ENCODE data around the gene EMC6.
"Not testable (repeated sequence)": the region's sequence is repeated elsewhere in the genome, so short reads cannot be mapped to it uniquely, and the experiment has no call there.

EMC6 gene

DNA sequence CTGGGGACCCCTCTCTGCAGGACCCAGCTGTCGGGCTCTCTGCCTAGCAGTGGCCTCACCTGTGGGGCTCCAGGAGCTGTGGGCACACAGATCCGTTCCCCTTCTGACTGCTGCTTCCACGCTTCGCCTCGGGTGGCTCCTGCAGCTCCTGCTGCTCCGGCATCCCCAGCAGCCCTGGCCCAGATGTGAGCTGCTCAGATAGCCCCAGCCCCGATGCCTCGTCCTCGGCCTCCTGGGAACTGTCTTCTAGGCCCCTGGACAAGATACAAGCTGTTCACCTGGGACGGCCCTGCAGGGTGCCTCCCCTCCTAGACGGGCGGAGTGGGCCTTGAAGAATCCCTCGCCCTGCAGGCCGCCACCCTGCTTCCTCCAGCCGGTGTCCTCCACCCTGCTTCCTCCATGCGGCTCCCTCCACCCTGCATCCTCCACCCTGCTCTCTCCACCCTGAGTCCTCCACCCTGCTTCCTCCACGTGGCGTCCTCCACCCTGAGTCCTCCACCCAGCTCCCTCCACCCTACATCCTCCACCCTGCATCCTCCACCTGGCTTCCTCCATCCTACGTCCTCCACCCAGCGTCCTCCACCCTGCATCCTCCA is 11.0 kb downstream of the EMC6 start:
- no peak for DNase-seq (ENCODE audit: low read depth in 2 of 2, low spot score in 1 of 2)

DNA sequence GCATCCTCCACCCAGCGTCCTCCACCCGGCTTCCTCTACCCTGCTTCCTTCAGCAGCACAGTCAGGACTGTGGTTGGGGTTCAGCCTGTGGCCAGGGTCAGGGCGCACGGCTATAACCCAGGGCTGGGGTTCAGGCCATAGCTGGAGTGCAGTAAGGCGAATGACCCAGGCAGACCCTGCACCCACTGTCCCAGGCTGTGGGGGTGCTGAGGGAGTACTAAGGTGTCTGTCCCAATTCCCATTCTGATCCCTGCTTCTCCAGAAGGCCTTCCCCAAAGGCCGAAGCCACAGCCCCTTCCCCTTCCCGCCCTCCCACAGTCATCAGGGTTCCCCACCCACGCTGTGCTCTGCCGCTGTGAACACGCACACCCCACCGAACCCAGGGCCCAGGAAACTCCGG is 12.4 kb downstream of the EMC6 start:
- no peak for DNase-seq (ENCODE audit: low read depth in 2 of 2, low spot score in 1 of 2)

DNA sequence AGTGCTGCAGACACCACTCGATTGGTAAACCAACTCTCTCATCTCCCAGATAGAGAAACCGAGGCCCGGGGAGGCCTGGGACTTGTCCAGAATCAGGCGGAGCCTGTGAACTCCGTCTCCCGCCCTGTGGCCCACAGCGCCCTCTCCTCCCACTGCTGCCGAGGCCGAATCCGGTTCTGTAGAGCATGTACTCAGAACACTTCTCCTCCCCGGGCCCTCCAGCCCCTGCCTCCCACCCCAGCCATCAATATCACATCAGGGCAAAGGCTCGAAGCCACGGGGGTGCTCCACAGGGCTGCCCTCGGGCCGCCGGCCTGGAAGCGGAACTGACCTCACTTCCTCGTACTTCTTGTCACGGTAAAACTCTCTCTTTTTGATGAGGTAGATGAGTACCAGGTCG is 13.0 kb downstream of the EMC6 start:
- no peak for DNase-seq (ENCODE audit: low read depth in 2 of 2, low spot score in 1 of 2)

DNA sequence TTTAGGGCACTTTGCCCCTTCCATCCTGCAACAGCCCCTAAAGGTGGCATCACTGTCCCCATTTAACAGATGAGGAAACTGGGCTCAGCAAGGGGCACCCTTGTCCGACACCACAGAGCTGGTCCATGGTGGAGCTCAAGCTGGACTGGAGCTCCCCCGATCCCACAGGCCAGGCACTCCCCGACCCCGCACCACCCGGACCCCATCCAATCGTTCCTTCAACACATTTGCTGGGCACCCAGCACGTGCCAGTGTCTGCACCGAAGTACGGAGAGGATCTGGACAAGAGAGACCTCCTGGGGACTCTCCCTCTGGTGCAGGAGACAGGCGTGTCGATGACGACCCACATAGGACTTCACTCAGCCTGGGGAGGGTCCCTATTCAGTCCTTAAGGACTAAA is 13.4 kb downstream of the EMC6 start:
- DNase-seq (ENCODE audit: low read depth in 2 of 2, low spot score in 1 of 2), result no peak

DNA sequence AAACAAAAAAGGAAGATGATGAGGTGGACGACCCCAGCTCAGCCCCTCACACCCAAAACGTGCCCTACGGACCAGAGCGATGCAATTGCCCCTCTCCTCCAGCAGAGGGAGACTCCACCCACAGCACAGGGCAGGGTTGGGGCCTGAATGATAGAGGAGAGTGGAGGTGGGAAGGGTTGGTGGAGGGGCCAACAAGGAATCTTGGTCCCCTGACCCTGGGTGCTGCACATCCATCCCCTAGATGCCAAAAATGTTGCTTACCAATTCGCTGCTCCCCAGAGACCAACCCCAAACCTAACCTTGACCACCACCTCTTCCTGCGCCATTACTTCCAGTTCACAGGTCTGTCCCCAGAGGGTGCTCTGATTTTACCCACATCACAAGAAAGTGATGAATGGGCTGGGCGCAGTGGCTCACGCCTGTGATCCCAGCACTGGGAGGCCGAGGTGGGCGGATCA is 14.5 kb downstream of the EMC6 start:
- peak in 1 of 2 donors; percentile 44 for DNase-seq (ENCODE audit: low read depth in 2 of 2, low spot score in 1 of 2)

DNA sequence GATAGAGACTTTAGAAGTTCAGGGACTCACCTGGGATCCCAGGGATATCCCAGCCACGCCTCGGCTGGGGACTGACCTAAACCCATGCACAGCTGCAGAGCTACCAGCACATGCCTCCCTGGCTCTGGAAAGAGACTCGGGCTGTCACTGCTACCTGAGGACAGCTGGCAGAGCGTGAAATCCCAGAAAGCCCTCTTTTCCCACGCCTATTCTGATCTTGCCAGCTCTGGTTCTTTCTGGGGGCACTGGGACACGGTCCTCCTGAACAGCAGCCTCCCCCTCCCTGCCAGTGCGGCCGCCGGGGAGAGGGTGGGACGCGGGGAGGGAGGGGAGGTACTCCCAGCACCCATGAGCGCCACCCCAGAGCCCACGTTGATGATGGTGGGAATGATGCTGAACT is 16.6 kb downstream of the EMC6 start:
- no peak for DNase-seq (ENCODE audit: low read depth in 2 of 2, low spot score in 1 of 2)

DNA sequence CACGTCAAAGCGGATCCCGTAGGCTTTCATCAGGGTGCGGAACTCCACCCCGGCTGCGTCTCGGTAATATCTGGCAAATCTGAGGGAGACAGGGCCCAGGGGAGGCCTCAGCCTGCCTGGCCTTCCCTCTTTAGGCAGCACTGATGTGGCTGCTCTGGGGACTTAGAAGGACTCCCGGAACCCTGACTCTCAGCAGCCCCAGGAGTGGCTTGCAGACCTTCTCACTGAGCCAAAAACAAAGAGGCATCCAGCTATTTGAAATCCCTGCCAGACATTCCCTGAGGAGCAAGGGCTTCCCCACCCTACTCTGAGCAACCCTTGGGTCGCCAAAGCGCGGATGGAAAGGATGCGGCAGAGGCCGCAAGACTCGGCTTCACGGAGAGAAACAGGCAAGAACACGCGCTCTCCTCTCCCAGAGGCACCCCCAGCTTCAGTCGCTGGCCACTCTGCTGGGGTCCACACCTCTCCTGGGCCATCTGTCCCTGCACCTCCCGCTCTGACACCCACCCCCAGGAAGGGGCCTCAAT is 19.5 kb downstream of the EMC6 start:
- no peak for DNase-seq (ENCODE audit: low read depth in 2 of 2, low spot score in 1 of 2)

DNA sequence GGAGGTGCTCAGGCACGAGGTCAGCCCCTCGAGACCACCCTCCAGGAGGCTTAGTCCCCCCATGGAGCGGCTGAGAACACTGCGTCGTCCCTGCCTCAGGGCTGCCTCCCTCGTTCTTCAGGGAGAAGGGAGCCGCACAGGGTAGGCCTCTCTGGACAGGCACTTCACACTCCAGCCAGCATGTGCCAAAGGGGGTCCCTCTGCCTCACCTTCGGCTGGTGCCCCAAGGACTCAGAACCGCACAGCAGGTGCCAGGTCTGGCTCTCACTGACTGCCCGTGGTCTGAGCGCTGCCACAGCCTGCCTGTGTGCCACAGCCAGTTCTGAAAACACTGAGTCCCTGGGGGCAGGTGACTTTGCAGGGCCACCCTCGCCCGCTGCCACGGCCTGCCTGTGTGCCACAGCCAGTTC is 20.2 kb downstream of the EMC6 start:
- DNase-seq (ENCODE audit: low read depth in 2 of 2, low spot score in 1 of 2), result no peak

DNA sequence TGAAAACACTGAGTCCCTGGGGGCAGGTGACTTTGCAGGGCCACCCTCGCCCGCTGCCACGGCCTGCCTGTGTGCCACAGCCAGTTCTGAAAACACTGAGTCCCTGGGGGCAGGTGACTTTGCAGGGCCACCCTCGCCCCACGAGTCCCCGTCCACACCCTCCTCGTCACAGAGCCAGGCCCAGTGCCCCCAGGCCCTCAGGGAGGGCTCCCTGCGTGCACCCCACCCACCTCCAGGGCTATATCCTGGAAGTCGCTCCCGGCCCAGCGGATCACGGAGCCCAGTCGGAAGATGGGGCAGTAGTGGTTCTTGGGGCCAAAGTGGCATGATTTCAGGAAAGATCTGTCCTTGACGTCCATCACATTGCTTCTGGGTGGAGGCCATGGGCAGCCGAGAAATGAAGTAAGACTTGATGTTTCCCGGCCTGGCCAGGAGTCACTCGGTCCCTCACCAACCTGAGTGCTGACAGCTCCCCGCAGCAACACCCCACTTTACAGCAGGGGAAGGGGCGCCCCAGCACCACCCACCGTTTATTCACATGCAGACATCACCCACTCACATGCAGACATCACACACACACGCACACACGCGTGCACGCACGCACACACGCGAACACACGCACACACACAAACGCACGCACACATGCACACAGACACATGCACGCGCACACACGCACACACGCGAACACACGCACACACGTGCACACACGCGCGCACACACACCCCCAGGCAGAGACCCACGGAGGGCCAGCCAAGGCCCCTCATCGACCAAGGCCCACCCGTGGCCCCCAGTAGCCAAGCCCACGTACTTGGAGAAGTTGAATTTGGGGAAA is 20.9 kb downstream of the EMC6 start:
- DNase-seq (ENCODE audit: low read depth in 2 of 2, low spot score in 1 of 2), result no peak

DNA sequence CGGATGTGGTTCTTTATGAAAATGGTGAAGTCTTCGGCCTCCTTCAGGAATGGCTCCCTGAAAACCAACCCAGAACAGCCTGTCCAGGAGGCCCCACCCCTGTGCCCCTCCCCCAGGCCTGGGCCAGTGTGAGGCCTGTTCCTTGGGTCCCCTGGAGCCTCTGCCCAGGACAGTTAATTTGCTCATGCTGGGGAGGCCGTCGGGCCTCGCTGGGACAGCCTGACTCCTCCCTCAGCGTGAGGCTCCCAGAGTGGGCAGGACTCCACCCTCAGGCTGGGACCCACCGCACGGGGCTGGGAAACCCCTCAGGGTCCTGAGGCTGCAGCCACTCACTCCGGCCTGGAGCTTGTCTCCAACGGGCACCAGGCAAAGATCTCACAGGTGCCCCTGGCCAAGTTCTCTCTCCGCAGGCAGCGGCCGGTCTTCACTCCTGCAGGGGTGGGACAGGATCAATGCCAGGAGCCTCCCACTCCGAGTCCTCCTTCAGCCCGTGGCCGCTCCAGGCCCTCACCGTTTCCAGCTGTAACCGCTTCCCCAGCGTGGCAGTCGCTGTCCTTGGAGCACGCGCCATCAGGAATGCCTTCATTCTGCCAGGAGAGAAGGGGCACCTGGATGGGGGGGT is 21.6 kb downstream of the EMC6 start:
- DNase-seq (ENCODE audit: low read depth in 2 of 2, low spot score in 1 of 2), result no peak

DNA sequence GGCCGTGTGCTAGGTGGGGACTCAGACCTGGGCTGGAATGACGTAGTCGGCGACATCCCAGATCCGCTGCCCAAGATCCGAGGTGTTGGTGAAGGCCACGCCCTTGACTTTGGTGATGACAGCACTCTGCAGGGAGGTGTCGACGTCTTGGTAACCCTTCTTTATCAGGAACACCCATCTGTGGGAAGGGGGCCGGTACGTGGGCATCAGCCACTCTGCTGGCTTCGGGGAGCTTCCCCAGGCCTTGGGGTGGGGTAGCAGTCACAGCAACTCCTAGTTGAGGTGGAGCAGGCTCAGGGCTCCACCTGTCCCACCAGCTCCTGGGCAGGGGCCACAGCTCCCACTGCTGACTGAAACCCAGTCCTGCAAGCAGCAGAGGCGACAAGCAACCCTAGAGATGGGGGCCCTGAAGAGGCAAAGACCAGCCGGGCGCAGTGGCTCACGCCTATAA is 23.0 kb downstream of the EMC6 start:
- no peak for DNase-seq (ENCODE audit: low read depth in 2 of 2, low spot score in 1 of 2)

DNA sequence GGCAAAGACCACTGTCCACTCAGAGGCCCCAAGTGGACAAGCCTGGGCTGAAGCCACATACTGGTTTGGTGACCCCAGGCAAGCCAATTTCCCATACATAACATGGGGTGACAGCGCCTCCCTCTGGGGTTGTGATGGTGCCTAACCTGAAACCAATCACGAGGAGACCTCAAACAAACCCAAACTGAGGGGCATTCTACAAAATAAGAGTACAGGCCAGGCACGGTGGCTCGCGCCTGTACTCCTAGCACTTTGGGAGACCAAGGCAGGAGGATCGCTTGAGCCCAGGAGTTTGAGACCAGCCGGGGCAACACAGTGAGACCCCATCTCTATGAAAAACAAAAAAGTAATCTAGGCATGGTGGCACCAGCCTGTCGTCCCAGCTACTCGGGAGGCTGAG is 23.7 kb downstream of the EMC6 start:
- DNase-seq (ENCODE audit: low read depth in 2 of 2, low spot score in 1 of 2), result no peak

DNA sequence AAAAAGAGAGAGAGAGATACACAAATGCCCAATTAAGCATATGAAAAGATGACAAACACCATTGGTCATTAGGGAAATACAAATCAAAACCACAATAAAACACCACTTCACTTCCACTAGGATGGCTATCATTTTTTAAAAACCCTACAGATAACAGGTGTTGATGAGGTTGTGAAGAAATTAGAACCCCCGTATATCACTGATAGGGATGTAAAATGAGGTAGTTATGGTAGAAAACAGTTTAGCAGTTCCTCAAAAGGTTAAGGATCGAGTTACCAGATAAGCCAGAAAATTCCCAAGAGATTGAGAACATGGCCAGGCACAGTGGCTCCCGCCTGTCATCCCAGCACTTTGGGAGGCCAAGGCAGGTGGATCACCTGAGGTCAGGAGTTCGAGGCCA is 24.5 kb downstream of the EMC6 start:
- DNase-seq (ENCODE audit: low read depth in 2 of 2, low spot score in 1 of 2), result no peak

DNA sequence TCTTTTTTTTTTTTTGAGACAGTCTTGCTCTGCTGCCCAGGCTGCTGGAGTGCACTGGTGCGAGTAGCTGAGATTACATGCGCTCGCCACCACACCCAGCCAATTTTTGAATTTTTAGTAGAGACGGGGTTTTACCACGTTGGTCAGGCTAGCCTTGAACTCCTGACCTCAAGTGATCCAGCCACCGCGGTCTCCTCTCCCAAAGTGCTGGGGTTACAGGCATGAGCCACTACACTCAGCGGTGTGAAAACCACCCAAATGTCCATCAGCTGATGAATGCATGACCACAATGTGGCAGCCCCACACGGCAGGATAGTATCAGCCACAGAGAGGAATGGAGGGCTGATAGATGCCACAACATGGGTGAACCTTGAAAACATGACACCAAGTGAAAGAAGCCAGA is 25.2 kb downstream of the EMC6 start:
- DNase-seq (ENCODE audit: low read depth in 2 of 2, low spot score in 1 of 2), result no peak

DNA sequence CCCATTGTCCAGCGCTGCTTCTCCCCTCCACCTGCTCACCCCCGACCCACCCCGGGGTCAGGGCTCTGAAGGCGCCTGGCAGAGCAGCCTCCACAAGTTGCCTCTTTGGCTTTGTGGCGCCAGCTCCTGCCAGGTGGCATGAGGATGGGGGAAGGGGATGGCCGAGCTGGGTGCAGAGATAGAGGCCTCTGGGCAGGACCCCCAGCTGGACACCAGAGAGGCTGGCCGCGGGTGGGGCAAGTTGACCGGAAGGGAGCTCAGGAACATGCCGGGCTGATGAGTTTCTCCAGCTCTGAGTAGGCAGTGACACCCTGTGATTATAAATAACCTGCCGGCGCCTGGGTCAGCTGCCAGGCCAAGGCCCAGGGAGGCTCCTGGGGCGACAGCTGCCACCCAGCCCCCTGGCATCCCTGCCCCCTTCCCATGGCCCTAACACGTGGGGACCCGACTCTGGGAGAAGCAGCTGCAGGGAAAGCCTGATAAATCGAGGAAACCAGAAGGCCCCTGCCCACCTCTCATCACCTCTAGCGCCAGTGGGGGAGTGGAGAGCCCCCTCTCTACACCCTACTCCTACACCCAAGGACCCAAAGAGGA is 26.6 kb downstream of the EMC6 start:
- no peak for DNase-seq (ENCODE audit: low read depth in 2 of 2, low spot score in 1 of 2)

DNA sequence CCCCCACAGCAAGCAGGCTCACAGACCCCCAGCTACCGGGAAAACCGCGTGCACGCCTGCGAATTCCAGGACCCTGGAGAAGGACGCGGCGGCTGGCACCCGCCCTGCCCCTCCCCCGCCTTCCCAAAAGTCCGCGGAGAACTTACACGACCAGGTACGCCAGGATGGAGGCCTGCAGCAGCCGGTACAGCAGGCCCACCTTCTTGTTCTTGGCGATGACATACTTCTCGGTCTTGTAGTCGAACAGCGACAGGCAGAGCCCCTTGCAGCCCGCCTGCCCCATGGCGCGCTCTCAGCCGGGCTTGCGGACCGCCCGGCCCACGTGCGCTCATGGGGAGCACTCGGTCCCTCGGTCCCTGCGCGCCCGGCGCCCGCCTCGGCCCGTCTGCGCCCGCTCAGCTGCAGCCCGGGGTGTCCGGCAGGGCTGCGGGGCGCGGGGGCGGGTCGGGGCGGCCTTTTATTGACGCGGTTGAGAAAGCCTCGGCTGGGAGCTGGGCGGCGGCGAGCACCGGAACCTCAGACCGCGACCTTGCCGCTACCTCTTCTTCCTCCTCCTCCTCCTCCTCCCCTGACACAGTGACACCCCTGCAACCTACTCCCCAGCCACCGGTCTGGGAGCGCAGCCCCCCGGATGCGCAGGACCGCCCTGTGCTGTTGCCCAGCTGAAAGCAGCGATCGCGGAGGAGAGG is 27.3 kb downstream of the EMC6 start, which contains the start of gene P2RX5:
P2RX5 (minus strand) TSS at position 433 of the 689 bp plus-strand sequence; CDS start at position 283, 150 bp downstream.
- DNase-seq (ENCODE audit: low read depth in 2 of 2, low spot score in 1 of 2), result no peak

DNA sequence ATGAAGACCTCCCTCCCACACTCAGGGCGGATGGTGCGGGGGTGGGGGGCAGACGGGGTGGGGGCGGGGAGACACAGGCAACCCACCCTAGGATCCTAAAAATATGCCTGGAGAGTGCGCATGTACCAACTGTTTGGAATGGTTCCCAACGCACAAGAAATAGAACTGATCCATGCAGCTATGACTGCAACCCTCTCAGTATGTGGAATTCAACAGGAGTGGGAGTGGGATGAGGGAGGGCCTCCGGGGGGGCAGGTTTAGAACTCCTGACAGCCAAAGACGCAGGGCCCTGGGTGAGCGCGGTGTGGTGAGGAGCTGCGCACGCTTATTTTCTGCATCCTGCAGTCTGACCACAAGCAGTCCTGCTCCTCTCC is 28.5 kb downstream of the EMC6 start:
- no peak for DNase-seq (ENCODE audit: low read depth in 2 of 2, low spot score in 1 of 2)

DNA sequence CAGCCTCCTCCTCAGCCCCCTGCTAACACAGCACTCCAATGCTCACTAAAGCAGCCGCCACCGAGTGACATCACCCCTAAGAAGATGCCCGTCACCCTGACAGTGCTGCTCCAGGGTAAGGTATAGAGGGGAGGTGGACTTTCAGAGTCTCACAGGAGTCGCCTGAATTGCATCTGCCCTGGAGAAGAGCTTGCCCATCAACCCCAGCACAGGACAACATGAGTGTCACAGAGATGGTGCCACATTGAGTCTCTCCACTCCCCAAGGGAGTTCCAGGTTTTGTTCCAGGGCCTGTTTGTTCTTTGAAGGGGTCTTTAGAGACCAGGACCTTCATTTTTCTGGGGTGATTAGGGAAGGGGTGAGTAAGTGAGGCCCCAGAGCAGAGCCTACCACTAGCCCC is 29.5 kb downstream of the EMC6 start:
- no peak for DNase-seq (ENCODE audit: low read depth in 2 of 2, low spot score in 1 of 2)

DNA sequence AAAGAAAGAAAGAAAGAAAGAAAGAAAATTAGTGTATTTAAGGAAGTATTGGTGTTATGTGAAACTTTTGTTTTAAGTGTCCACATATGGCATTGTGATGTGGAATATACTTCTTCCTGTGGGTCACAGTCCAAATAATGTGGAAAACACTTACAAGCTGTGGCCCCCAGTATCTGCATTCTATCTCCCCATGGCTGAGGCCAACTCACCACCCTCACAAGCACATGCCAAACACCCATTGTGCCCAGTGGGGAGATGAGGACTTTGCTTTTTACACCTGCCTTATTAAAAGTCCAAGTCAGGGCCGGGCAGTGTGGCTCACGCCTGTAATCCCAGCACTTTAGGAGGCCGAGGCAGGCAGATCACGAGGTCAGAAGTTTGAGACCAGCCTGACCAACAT is 31.3 kb downstream of the EMC6 start:
- no peak for DNase-seq (ENCODE audit: low read depth in 2 of 2, low spot score in 1 of 2)

DNA sequence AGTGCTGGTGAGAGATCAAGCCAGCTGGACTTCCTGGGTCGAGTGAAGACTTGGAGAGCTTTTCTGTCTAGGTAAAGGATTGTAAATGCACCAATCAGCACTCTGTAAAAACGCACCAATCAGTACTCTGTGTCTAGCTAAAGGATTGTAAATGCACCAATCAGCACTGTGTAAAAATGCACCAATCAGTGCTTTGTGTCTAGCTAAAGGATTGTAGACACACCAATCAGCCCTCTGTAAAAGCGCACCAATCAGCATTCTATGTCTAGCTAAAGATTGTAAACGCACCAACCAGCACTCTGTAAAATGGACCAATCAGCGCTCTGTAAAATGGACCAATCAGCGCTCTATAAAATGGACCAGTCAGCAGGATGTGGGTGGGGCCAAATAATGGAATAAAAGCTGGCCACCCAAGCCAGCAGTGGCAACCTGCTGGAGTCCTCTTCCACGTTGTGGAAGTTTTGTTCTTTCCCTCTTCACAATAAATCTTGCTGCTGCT is 33.5 kb downstream of the EMC6 start:
- DNase-seq (ENCODE audit: low read depth in 2 of 2, low spot score in 1 of 2), result not testable (repeated sequence)

Measured in stimulated activated CD8-positive, alpha-beta memory T cell treated with anti-CD3 and anti-CD28 coated beads, Interleukin-4, amount 100 ng/mL, for 4 hours (primary cell).